Chondrocyte (in vitro differentiated cells): Measurements from ENCODE around the gene SETBP1. TPM values are rescaled to one million over a fixed set of nuclear protein-coding genes. Genes with fewer than 3 reads are reported as not detected.
A peak's percentile ranks its signal among the peaks of the same experiment; 100 is the strongest.

ENCODE experiments used
- DNase-seq: peaks from one replicate; pipeline ENCODE4 v3.0.0; 2021; ENCODE audit warnings: mixed read lengths, low spot score
- H3K27ac Mint-ChIP-seq: one replicate; pipeline ENCODE4 v1.8.0; 2021; ENCODE audit warnings: mild to moderate bottlenecking, moderate library complexity, mixed read lengths; ENCODE audit not compliant: unreplicated experiment
- H3K27me3 Mint-ChIP-seq: 2 replicates; pipeline ENCODE4 v1.8.0; 2021; ENCODE audit warnings: low read depth, mixed read lengths
- H3K36me3 Mint-ChIP-seq: 2 replicates; pipeline ENCODE4 v1.8.0; 2021; ENCODE audit warnings: low read depth, mixed read lengths
- H3K4me1 Mint-ChIP-seq: 2 replicates; pipeline ENCODE4 v1.8.0; 2021; ENCODE audit warnings: low read depth, mild to moderate bottlenecking, mixed read lengths
- H3K4me3 Mint-ChIP-seq: one replicate; pipeline ENCODE4 v1.8.0; 2021; ENCODE audit warnings: mild to moderate bottlenecking, moderate library complexity, mixed read lengths; ENCODE audit not compliant: unreplicated experiment
- H3K9me3 Mint-ChIP-seq: 2 replicates; pipeline ENCODE4 v1.8.0; 2021; ENCODE audit warnings: low read depth, mixed read lengths
- total RNA-seq: library from RNA; stranded (reverse); gene quantifications from 3 replicates; pipeline ENCODE4 v1.2.1, GENCODE V29; 2021
- TF ChIP-seq, protein P1 (sequence below): fragments of 200-600 bp; sonication (generic); IDR thresholded peaks from 2 replicates; pipeline ENCODE4 v1.5.0; 2021; ENCODE audit warnings: antibody characterized with exemption, mild to moderate bottlenecking, moderate library complexity

The SETBP1 gene
- total RNA-seq, 1 donor from 2014 or later, result 29.3 TPM

DNA sequence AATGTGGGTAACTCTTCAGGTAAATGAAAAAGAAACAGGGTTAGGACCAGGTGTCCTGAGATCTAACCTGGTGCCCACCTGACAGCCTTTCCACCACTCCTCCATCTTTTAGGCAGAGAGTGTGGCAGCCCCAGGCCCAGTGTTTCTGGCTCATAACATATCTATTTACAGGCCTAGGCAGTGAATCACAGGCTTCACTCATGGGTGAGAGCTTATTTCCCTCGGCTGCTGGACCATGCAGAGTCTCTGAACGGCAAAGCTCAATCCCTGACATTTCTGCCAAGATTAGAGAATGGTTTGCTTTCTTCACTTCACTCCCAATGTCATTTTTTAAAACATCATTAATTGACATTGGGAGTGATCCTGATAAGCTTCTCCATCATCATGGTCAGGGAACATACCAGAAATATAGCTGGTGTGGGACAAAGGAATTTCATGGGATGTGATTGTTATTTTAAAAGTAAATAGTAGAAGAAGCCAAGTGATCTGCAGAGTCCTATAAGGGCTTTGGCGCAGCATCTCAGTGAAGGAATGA lies 323.9 kb downstream of the SETBP1 start:
- H3K36me3 Mint-ChIP-seq, result no peaks in the 10 kb centered on the region
- no peak overlapping the region for H3K4me3 Mint-ChIP-seq
- peak overlapping the region; percentile 78 for H3K27ac Mint-ChIP-seq
- TF ChIP-seq, protein P1, sequence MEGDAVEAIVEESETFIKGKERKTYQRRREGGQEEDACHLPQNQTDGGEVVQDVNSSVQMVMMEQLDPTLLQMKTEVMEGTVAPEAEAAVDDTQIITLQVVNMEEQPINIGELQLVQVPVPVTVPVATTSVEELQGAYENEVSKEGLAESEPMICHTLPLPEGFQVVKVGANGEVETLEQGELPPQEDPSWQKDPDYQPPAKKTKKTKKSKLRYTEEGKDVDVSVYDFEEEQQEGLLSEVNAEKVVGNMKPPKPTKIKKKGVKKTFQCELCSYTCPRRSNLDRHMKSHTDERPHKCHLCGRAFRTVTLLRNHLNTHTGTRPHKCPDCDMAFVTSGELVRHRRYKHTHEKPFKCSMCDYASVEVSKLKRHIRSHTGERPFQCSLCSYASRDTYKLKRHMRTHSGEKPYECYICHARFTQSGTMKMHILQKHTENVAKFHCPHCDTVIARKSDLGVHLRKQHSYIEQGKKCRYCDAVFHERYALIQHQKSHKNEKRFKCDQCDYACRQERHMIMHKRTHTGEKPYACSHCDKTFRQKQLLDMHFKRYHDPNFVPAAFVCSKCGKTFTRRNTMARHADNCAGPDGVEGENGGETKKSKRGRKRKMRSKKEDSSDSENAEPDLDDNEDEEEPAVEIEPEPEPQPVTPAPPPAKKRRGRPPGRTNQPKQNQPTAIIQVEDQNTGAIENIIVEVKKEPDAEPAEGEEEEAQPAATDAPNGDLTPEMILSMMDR, result no peak
- H3K4me1 Mint-ChIP-seq, result peaks cover 60% of the 10 kb centered on the region
- no peaks in the 10 kb centered on the region for H3K27me3 Mint-ChIP-seq
- no peak for DNase-seq
- no peaks in the 10 kb centered on the region for H3K9me3 Mint-ChIP-seq

DNA sequence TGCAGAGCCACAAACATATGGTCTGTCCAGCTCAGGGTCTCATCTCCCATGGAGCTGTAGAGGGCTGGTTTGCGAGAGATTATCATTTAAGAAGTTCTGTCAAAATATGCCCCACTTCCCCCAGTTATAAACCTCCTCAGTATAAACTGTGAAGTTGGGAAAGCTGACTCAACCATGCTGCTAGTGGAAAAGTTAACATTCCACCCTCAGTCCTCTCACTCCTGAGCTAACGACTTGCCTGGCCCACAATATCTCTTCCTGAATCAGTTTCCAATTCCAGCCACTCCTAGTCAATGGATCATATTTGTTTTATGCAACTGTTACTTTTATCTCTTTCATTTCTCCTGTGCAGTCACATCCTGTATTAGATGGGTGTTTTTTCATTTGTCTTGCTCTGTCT lies 326.2 kb downstream of the SETBP1 start:
- no peak for DNase-seq
- no peaks in the 10 kb centered on the region for H3K27me3 Mint-ChIP-seq
- peak overlapping the region; percentile 42 for H3K27ac Mint-ChIP-seq
- no peaks in the 10 kb centered on the region for H3K36me3 Mint-ChIP-seq
- H3K4me3 Mint-ChIP-seq, result no peak overlapping the region
- H3K4me1 Mint-ChIP-seq, result peaks cover 51% of the 10 kb centered on the region
- H3K9me3 Mint-ChIP-seq, result no peaks in the 10 kb centered on the region
- TF ChIP-seq, protein P1, result no peak

DNA sequence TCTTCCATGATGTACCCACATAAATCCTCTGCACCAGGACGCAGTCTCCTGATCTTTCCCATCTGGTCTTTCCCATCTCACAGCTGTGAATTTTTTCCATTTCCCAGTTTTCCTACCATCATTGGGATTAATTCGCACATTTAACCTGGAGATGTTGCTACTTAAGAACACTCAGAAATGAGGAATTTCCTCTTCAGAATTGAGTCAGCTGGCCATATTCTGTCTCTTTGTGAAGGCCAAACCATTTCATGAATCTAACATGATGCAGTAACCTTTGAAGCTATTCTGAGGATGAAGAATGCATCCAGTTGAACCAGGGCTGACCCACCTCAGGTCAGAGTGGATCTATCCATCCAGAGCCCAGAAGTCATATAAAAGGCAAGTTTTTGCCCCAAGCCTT lies 326.8 kb downstream of the SETBP1 start:
- H3K36me3 Mint-ChIP-seq, result no peaks in the 10 kb centered on the region
- H3K27ac Mint-ChIP-seq, result no peak overlapping the region
- no peaks in the 10 kb centered on the region for H3K27me3 Mint-ChIP-seq
- TF ChIP-seq, protein P1, result no peak
- peaks cover 51% of the 10 kb centered on the region for H3K4me1 Mint-ChIP-seq
- no peaks in the 10 kb centered on the region for H3K9me3 Mint-ChIP-seq
- no peak for DNase-seq
- no peak overlapping the region for H3K4me3 Mint-ChIP-seq

DNA sequence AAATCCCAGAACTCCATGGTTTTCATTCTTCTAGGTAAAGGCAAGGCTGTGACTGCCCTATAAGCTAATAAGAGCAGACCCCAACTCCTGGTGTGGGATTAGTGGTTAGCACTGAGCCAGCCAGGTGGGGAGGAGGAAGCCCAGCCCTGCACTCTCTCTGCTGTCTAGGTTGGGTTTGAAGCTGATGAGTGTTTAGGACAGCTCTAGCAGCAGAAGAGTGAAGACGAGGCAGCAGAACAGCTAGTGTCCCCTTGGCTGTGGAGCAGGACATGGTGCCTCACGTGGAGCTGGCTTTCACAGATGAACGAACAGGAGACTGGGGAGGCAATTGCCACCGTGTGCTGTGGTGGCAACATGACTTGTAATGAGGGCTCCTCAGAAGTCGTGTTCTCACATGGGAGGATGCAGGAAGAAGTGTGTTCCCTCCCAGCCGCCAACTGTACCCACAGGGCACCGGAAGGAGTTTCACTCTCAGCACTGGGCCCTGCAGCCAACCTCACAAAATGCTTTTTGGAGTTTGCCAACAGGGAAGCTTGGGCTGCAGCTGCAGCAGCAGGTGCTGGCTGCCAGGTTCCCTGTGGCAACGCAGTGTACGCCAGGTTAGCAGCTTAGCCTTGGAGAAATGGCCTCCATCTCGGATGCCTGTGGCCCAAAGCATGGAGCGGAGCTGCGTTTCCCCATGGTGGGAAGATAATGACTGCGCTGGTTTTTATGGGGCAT lies 328.2 kb downstream of the SETBP1 start:
- Mint-ChIP-seq H3K9me3 (no peaks in the 10 kb centered on the region), H3K4me1 (peaks cover 51% of the 10 kb centered on the region), H3K27me3 (no peaks in the 10 kb centered on the region), H3K4me3 (no peak overlapping the region), H3K36me3 (no peaks in the 10 kb centered on the region), H3K27ac (no peak overlapping the region)
- DNase-seq, result no peak
- TF ChIP-seq, protein P1, result no peak

DNA sequence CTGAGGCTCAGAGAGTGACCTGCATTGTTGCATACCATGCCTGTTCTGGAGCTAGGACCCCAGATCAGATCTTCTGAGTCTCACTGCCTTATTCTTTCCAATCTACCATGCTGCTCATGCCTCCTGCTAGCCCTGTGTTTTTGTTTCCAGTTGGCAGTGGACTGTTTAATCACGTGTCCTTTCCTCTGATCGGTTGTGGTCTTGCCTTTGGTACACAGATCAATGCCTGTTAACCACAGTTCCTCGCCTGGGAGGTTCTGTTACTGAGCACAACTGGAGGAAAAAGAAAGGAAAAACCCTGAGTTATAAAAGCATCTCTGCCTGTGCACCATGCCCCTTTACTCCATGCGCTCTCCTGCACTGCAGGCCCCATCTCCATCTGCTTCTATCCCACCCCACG lies 329.1 kb downstream of the SETBP1 start:
- TF ChIP-seq, protein P1, result no peak
- Mint-ChIP-seq H3K4me1 (peaks cover 50% of the 10 kb centered on the region), H3K9me3 (no peaks in the 10 kb centered on the region), H3K27ac (no peak overlapping the region), H3K36me3 (no peaks in the 10 kb centered on the region), H3K27me3 (no peaks in the 10 kb centered on the region), H3K4me3 (no peak overlapping the region)
- DNase-seq, result no peak
